BJ (cell line): ENCODE measurements around the gene KIFC1. TPM values are rescaled to one million over a fixed set of nuclear protein-coding genes. Genes with fewer than 3 reads are reported as not detected.

Source experiments
- CTCF ChIA-PET: fragments of 350-600 bp; formaldehyde crosslinking; extraction: SDS; loops from one replicate; lab custom pipeline; 2021; ENCODE audit warnings: antibody characterized with exemption, inconsistent platforms; lab: Yijun Ruan, JAX
- POLR2A ChIA-PET: fragments of 300-600 bp; sonication (Branson Sonifier 250); formaldehyde crosslinking; extraction: SDS; loops from one replicate; lab custom pipeline; 2021; ENCODE audit warnings: antibody characterized with exemption; lab: Charles Lee
- DNase-seq: peaks from one replicate; pipeline ENCODE4 v3.0.0-alpha.2; 2011; ENCODE audit warnings: low read depth
- H3K27me3 ChIP-seq: 2 replicates; pipeline ENCODE4 v1.6.0; 2011; ENCODE audit warnings: low read length; ENCODE audit not compliant: control insufficient read depth, insufficient read depth
- H3K36me3 ChIP-seq: 2 replicates; pipeline ENCODE4 v1.5.1; 2011; ENCODE audit warnings: low read length; ENCODE audit not compliant: control insufficient read depth, insufficient read depth
- H3K4me3 ChIP-seq: 2 replicates; pipeline ENCODE4 v1.5.1; 2011; ENCODE audit warnings: low read depth, mild to moderate bottlenecking, control low read depth, low read length
- CTCF ChIP-seq: IDR thresholded peaks from 2 replicates; pipeline ENCODE4 v1.5.1; 2011; ENCODE audit warnings: low read depth, mild to moderate bottlenecking, control low read depth, inconsistent platforms, low read length, moderate library complexity; ENCODE audit not compliant: insufficient read depth
- polyA plus RNA-seq: library from polyadenylated mRNA; depleted of rRNA; stranded (reverse); fragments of >200 nt; gene quantifications from 2 replicates; pipeline ENCODE4 v1.2.3, GENCODE V29; 2011

Gene KIFC1
- polyA plus RNA-seq, 1 experiment: 32.4 TPM

DNA sequence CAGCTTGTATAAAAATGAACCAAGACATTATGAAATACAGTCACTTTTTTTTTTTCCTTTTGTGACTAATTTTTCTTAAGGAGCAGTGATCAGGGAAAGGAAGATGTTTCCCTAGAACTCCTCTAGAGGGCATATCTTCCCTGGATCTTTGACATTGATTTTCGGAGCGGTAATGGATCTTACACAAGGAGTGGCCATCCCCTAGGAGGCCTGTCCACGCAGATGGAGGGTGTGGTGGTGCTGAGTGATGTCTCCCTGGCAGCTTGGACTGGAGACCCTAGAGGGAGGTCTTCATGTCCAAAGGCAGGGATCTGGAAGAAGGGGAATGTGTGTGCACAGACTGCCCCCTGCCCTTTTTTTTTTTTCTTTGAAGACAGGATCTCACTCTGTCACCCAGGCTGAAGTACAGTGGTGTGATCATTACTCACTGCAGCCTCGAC, 7.0 kb upstream of the KIFC1 start:
- H3K4me3 ChIP-seq: no peak overlapping the region
- CTCF ChIA-PET: interaction anchor here (0.6 to 1.8 kb wide), 19 partner anchors 9 to 316 kb away, joined by 3 to 15 read pairs (median 3); partner anchors contain the start of gene ZBTB9
- peak; percentile 72 for TF ChIP-seq CTCF

DNA sequence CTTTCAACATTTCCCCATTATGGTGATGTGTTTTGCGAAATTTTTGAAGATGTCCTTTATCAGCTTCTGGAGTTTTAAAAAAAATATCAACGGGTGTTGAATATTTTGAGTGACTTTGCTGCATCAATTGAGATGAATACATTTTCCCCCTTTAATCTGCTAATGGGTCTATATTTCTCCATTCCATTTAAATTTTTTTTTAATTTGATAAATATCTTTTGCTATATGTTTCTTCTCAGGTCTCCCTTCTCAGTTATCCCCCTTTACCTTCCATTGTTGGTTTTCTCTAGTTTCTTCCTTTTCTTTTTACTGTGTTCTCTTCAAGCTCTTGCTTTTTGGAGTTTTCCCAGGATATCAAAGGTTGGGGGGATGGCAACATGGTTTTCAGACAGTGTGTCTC, 1.4 kb upstream of the KIFC1 start:
- CTCF ChIA-PET: interaction anchor here (0.6 to 2.3 kb wide), 5 partner anchors 18 to 296 kb away, joined by 3 to 19 read pairs (median 3); no protein-coding TSS in a partner anchor

More for the DNA sequence above, 7.0 kb upstream of the KIFC1 start:
- POLR2A ChIA-PET: no interaction called here
- DNase-seq: peak; percentile 46
- Histone ChIP-seq H3K36me3 (no peaks in the 10 kb centered on the region), H3K27me3 (peaks cover 1% of the 10 kb centered on the region; the same call in 1 of the 2 replicates)

GRCh38 chr6:33390767-33391277, 801 bp upstream of the KIFC1 start:
- H3K27me3 ChIP-seq: no peaks in the 10 kb centered on the region
- ChIA-PET POLR2A (no interaction called here), CTCF (interaction anchor here (0.6 to 2.3 kb wide), 12 partner anchors 12 to 297 kb away, joined by 3 to 19 read pairs (median 3); no protein-coding TSS in a partner anchor)
- H3K4me3 ChIP-seq: peak overlapping the region; percentile 15; the same call in 1 of the 2 replicates
- no peak for TF ChIP-seq CTCF
- no peaks in the 10 kb centered on the region for H3K36me3 ChIP-seq
- no peak for DNase-seq

More for the DNA sequence above, 1.4 kb upstream of the KIFC1 start:
- H3K36me3 ChIP-seq: no peaks in the 10 kb centered on the region
- H3K27me3 ChIP-seq: no peaks in the 10 kb centered on the region
- H3K4me3 ChIP-seq: no peak overlapping the region
- DNase-seq: no peak
- POLR2A ChIA-PET: no interaction called here
- no peak for TF ChIP-seq CTCF

DNA sequence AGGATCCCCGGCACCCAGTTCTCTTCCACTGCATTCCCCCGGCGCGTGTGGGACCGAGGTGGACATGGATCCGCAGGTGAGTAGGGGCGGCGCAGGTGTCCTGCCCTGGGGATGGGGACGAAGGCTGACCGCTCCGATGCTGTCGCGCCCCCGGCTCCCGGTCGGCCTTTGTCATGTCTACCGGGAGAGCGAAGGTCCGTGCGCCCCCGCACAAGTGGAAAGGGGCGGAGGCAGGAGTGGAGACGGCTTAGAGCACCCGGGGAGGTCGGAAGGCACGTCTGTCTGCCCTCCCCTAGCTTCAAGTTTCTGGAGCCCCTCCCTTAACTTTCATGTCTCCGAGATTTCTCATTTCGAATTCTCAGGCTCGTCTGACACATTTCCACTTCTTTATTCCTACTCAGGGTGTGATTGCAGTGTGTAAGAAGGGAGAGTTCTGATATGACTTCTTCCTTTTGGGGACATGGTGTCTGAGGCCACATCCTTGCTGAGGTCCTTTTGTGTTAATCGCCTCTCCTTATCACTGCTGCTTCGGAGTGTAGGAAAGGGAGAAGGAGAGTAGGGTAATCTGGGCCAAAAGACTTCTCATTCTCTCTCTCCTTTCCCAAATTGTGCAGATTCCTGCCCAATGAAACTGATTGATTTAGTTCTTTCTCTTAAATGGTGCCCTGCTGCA, 435 bp downstream of the KIFC1 start:
- Histone ChIP-seq H3K36me3 (no peaks in the 10 kb centered on the region), H3K27me3 (no peaks in the 10 kb centered on the region), H3K4me3 (peak overlapping the region; percentile 87)
- no peak for DNase-seq
- no peak for TF ChIP-seq CTCF
- ChIA-PET POLR2A (no interaction called here), CTCF (interaction anchor here (0.6 to 1.9 kb wide), 2 partner anchors 25 to 34 kb away, joined by 3 to 5 read pairs; no protein-coding TSS in a partner anchor)

DNA sequence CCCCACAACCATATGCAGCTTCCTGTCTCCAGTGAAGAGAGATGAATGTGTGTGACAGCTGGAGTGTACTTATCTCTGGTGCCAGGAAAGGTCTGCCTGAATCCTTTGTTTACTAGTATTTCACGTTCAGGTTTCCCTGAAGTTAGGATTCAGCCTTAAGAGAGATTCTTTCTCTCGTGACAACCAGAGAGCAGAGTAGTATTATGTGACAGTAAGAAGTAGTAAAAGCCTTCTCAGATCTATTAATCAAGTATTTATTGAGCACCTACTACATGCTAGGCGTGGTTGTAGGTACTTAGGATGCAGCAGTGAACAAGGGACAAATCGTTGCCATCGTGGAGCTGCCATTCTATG, 949 bp downstream of the KIFC1 start:
- ChIA-PET POLR2A (no interaction called here), CTCF (interaction anchor here (0.6 to 1.9 kb wide), 2 partner anchors 25 to 33 kb away, joined by 3 to 5 read pairs; no protein-coding TSS in a partner anchor)
- peak overlapping the region; percentile 87 for H3K4me3 ChIP-seq
- no peak for TF ChIP-seq CTCF
- no peak for DNase-seq
- H3K36me3 ChIP-seq: no peaks in the 10 kb centered on the region
- H3K27me3 ChIP-seq: no peaks in the 10 kb centered on the region
